ENCODE measurements around the gene DCUN1D4. TPM values are rescaled to one million over a fixed set of nuclear protein-coding genes. Genes with fewer than 3 reads are reported as not detected.

DCUN1D4 gene
- total RNA-seq, 1 donor from 2014 or later, result 62.4 TPM

DNA sequence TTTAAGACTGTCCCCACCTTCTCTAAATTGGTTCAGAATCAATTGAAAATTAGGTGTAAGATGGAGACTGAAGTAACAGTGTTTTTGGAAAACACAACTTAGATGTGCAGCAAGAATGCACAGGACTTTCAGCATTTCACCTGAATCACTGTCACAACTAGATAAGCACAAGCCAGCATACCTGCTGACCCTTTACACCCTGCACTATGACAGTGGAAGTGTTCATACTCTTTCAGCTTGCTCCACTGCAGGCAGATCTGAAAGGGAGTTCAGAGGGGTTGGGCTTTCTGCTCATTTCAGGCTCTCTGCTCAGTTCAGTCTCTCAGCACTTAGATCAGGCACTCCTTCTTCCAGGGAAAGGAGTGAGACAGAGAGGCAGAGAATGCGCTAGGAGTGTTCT, 22.8 kb downstream of the DCUN1D4 start:
- H3K27ac Mint-ChIP-seq, result no peak overlapping the region
- no peak for DNase-seq (ENCODE audit: extremely low spot score, unreplicated experiment)

DNA sequence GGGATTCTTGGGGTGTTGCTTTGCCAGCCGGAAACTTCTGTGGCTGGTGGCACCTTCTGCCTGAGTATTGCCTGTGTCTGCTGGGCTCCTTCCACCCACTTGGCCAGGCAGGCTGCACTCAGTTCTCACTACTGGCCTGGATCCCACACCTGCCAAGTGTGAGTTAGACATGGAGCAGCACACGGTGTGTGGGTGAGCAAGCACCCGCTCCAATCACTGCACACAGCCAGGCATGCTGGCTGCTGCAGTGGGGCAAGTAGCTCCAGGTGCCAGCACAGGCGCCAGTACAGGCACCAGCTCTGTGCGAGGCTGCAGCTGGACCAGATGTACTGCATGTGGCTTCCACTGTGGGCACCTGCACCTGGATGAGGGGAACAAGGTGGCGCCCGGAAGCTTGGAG, 23.9 kb downstream of the DCUN1D4 start:
- Mint-ChIP-seq H3K36me3 (peaks cover 17% of the 10 kb centered on the region), H3K27me3 (no peaks in the 10 kb centered on the region), H3K4me3 (no peak overlapping the region), H3K9me3 (no peaks in the 10 kb centered on the region), H3K27ac (no peak overlapping the region), H3K4me1 (ENCODE audit: unreplicated experiment) (no peaks in the 10 kb centered on the region)
- no peak for DNase-seq (ENCODE audit: extremely low spot score, unreplicated experiment)
- TF ChIP-seq, protein P1, sequence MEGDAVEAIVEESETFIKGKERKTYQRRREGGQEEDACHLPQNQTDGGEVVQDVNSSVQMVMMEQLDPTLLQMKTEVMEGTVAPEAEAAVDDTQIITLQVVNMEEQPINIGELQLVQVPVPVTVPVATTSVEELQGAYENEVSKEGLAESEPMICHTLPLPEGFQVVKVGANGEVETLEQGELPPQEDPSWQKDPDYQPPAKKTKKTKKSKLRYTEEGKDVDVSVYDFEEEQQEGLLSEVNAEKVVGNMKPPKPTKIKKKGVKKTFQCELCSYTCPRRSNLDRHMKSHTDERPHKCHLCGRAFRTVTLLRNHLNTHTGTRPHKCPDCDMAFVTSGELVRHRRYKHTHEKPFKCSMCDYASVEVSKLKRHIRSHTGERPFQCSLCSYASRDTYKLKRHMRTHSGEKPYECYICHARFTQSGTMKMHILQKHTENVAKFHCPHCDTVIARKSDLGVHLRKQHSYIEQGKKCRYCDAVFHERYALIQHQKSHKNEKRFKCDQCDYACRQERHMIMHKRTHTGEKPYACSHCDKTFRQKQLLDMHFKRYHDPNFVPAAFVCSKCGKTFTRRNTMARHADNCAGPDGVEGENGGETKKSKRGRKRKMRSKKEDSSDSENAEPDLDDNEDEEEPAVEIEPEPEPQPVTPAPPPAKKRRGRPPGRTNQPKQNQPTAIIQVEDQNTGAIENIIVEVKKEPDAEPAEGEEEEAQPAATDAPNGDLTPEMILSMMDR (conservative IDR thresholded peaks at IDR 0.05), result no peak

More for the DNA sequence above, 22.8 kb downstream of the DCUN1D4 start:
- no peaks in the 10 kb centered on the region for H3K4me1 Mint-ChIP-seq (ENCODE audit: unreplicated experiment)
- peaks cover 13% of the 10 kb centered on the region for H3K36me3 Mint-ChIP-seq
- H3K4me3 Mint-ChIP-seq, result no peak overlapping the region
- TF ChIP-seq, protein P1 (conservative IDR thresholded peaks at IDR 0.05), result no peak
- H3K27me3 Mint-ChIP-seq, result no peaks in the 10 kb centered on the region
- H3K9me3 Mint-ChIP-seq, result no peaks in the 10 kb centered on the region

DNA sequence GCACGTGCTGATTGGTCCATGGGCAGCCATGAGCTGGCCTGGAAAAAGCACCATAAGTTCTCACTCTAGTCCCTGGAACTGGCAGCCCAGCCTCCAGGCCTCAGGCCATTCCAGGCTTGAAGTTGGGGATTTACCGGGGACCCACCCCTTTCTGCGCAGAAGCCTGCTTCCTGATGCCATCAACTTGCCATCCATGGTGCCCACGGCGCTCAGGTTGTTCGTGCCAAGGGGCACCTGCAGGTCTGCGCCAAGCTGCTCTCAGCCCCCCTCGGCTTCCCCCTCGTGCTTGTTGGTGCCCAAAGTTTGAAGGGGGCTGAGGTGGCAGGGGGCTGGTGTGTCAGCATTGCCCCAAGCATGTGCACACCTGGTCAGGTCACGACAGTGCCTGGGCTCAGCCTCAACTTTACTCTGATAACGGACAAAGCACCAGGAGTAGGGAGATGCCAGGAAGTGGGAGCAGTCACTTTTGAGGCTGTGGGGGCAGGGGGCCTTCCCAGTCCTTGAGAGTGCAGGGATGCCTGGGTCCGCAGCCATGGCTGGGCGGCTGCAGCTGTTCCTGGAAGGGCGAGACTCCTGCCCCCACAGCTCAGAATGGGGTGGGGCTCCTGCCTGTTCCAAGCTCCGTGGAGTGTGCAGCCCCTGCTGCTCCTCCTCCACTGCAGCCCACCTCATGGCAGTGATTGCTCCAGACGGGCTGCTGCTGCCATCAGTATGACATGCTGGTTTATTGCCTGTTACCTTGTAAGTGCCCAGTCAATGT, 24.9 kb downstream of the DCUN1D4 start:
- H3K9me3 Mint-ChIP-seq, result no peaks in the 10 kb centered on the region
- no peaks in the 10 kb centered on the region for H3K4me1 Mint-ChIP-seq (ENCODE audit: unreplicated experiment)
- peaks cover 17% of the 10 kb centered on the region for H3K36me3 Mint-ChIP-seq
- no peak overlapping the region for H3K27ac Mint-ChIP-seq
- H3K4me3 Mint-ChIP-seq, result no peak overlapping the region
- H3K27me3 Mint-ChIP-seq, result no peaks in the 10 kb centered on the region
- DNase-seq (ENCODE audit: extremely low spot score, unreplicated experiment), result no peak
- TF ChIP-seq, protein P1 (conservative IDR thresholded peaks at IDR 0.05), result no peak

DNA sequence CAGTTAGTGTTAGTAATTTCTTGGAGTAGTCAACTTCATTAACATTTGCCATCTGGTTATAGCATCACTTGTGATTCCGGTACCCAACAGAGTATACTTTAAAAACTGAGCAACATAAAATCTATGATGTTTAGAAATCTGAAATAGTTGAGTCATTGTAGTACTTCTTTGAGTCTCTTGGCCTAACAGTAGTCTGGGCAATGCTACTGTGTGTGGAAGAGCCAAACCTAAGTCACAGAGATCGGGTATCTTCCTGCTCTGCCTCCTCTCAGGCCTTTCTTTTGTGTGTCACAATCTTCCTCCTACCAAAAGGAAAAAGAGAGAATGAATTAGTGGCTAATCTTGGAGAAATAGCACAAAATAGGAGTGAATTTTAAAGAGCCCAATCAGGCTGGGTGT, 25.5 kb downstream of the DCUN1D4 start:
- Mint-ChIP-seq H3K9me3 (no peaks in the 10 kb centered on the region), H3K4me1 (ENCODE audit: unreplicated experiment) (no peaks in the 10 kb centered on the region), H3K36me3 (peaks cover 17% of the 10 kb centered on the region), H3K27me3 (no peaks in the 10 kb centered on the region), H3K4me3 (no peak overlapping the region), H3K27ac (no peak overlapping the region)
- TF ChIP-seq, protein P1 (conservative IDR thresholded peaks at IDR 0.05), result no peak
- no peak for DNase-seq (ENCODE audit: extremely low spot score, unreplicated experiment)

DNA sequence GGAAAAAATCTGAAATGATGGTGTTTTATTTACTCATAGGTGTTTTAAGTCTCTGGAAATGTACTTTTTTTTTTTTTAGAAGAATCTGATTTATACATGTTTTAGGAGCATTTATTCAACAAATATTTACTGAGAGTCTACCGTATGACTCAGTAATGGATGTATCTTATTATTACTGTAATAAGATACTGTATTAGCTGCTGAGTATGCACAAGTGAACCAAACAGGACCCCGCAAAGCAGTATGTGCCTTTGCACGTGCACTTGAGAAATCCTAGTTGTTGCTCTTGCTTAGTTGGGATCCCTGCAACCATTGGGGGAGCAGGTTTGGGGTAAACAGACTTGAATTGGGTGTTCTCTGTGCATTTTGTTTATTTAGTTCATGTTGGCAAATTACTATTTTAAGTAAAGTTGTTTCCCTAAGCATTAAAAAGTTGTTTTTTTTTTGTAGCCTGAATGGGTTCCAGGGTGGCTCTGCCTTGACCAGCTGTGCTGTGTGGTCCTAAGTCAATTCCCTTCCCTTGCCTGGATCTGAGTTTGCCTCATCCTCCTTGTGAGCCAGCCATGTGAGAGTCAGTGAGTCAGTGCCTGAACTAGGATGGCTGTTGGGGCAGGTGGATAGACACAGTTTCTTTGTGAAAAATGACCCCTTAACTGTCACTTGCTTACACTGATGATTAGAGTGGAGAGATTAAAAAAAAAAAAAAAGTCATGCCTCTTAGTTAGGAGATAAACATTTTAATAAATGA, 27.7 kb downstream of the DCUN1D4 start:
- H3K9me3 Mint-ChIP-seq, result no peaks in the 10 kb centered on the region
- no peaks in the 10 kb centered on the region for H3K27me3 Mint-ChIP-seq
- no peak overlapping the region for H3K4me3 Mint-ChIP-seq
- H3K4me1 Mint-ChIP-seq (ENCODE audit: unreplicated experiment), result no peaks in the 10 kb centered on the region
- no peak for DNase-seq (ENCODE audit: extremely low spot score, unreplicated experiment)
- TF ChIP-seq, protein P1 (conservative IDR thresholded peaks at IDR 0.05), result no peak
- H3K36me3 Mint-ChIP-seq, result peaks cover 21% of the 10 kb centered on the region
- no peak overlapping the region for H3K27ac Mint-ChIP-seq
